NT2/D1 (cell line): ENCODE measurements around the gene PPP2R1B.

Source experiments
- SUZ12 ChIP-seq: IDR thresholded peaks from 2 replicates; pipeline ENCODE4 v1.6.1; 2011; ENCODE audit not compliant: insufficient read length, insufficient read depth; ENCODE audit errors: extremely low read depth
- YY1 ChIP-seq: IDR thresholded peaks from 2 replicates; pipeline ENCODE4 v1.6.1; 2011; ENCODE audit not compliant: insufficient read length, insufficient read depth
- ZNF274 ChIP-seq: IDR thresholded peaks from 2 replicates; pipeline ENCODE4 v1.6.1; 2011; ENCODE audit warnings: mild to moderate bottlenecking, low read depth, low read length

GRCh38 chr11:111814557-111815320 is 48.5 kb upstream of the PPP2R1B start:
- TF ChIP-seq ZNF274 (no peak), YY1 (no peak), SUZ12 (no peak)
